Osteoblast (primary cell): ENCODE measurements around the gene MPPED1. TPM values are rescaled to one million over a fixed set of nuclear protein-coding genes. Genes with fewer than 3 reads are reported as not detected.

Experiments
- DNase-seq: peaks from one replicate; pipeline ENCODE4 v3.0.0; 2011; ENCODE audit warnings: low spot score, mixed read lengths; ENCODE audit not compliant: insufficient read length; ENCODE audit errors: missing footprints
- H2AFZ ChIP-seq: 2 replicates; pipeline ENCODE4 v1.6.0; 2011; ENCODE audit warnings: mild to moderate bottlenecking, low read length
- H3K27ac ChIP-seq: 2 replicates; pipeline ENCODE4 v1.5.1; 2011; ENCODE audit warnings: mild to moderate bottlenecking, low read depth, low read length, moderate library complexity
- H3K27me3 ChIP-seq: 2 replicates; pipeline ENCODE4 v1.6.0; 2012; ENCODE audit warnings: mild to moderate bottlenecking, control low read depth, inconsistent platforms, low read length, moderate library complexity; ENCODE audit not compliant: insufficient read depth
- H3K36me3 ChIP-seq: 2 replicates; pipeline ENCODE4 v1.5.1; 2011; ENCODE audit warnings: mild to moderate bottlenecking, low read length, control low read depth, moderate library complexity; ENCODE audit not compliant: insufficient read depth
- H3K4me1 ChIP-seq: 2 replicates; pipeline ENCODE4 v1.5.1; 2011; ENCODE audit warnings: mild to moderate bottlenecking, low read length, control low read depth, moderate library complexity; ENCODE audit not compliant: insufficient read depth
- H3K4me2 ChIP-seq: 2 replicates; pipeline ENCODE4 v1.6.0; 2011; ENCODE audit warnings: mild to moderate bottlenecking, low read length; ENCODE audit not compliant: insufficient read depth
- H3K4me3 ChIP-seq: fragments of 200-600 bp; sonication (generic); 3 replicates; pipeline ENCODE4 v1.5.1; 2012; ENCODE audit warnings: mild to moderate bottlenecking, low read length, inconsistent platforms; ENCODE audit not compliant: insufficient read depth
- H3K79me2 ChIP-seq: 2 replicates; pipeline ENCODE4 v1.6.0; 2012; ENCODE audit warnings: mild to moderate bottlenecking, low read length, control low read depth, inconsistent platforms; ENCODE audit not compliant: insufficient read depth
- H3K9me3 ChIP-seq: 2 replicates; pipeline ENCODE4 v1.5.1; 2011; ENCODE audit warnings: low read depth, low read length, control low read depth
- H4K20me1 ChIP-seq: 2 replicates; pipeline ENCODE4 v1.6.0; 2012; ENCODE audit warnings: mild to moderate bottlenecking, low read length, control low read depth; ENCODE audit not compliant: insufficient read depth
- CTCF ChIP-seq: IDR thresholded peaks from 2 replicates; pipeline ENCODE4 v1.5.1; 2011; ENCODE audit warnings: mild to moderate bottlenecking, low read depth, low read length, moderate library complexity; ENCODE audit errors: extremely low read depth
- total RNA-seq: library from RNA; depleted of rRNA; stranded (reverse); fragments of >200 nt; gene quantifications from 2 replicates; pipeline ENCODE4 v1.2.3, GENCODE V29; 2012

MPPED1 gene
- total RNA-seq, 1 donor = not detected

GRCh38 chr22:43424666-43425630 is 13.1 kb downstream of the MPPED1 start:
- Histone ChIP-seq H4K20me1 (no peaks in the 10 kb centered on the region), H2AFZ (no peak overlapping the region), H3K4me1 (no peaks in the 10 kb centered on the region), H3K27me3 (peaks cover 21% of the 10 kb centered on the region), H3K79me2 (no peaks in the 10 kb centered on the region), H3K9me3 (no peaks in the 10 kb centered on the region), H3K4me2 (no peak overlapping the region), H3K4me3 (no peak overlapping the region), H3K27ac (no peak overlapping the region), H3K36me3 (no peaks in the 10 kb centered on the region)
- no peak for DNase-seq
- TF ChIP-seq CTCF = no peak

- H3K4me2 ChIP-seq = no peak overlapping the region
- H2AFZ ChIP-seq = no peak overlapping the region
- peaks cover 21% of the 10 kb centered on the region for H3K27me3 ChIP-seq
- H4K20me1 ChIP-seq = no peaks in the 10 kb centered on the region
- TF ChIP-seq CTCF = no peak
- DNase-seq = no peak
- H3K4me3 ChIP-seq = no peak overlapping the region
- no peaks in the 10 kb centered on the region for H3K4me1 ChIP-seq
- H3K27ac ChIP-seq = no peak overlapping the region
- no peaks in the 10 kb centered on the region for H3K36me3 ChIP-seq
- no peaks in the 10 kb centered on the region for H3K9me3 ChIP-seq
- H3K79me2 ChIP-seq = no peaks in the 10 kb centered on the region
Measured at GRCh38 chr22:43425976-43426785, 14.4 kb downstream of the MPPED1 start.

- Histone ChIP-seq H3K36me3 (no peaks in the 10 kb centered on the region), H3K27me3 (peaks cover 21% of the 10 kb centered on the region), H3K27ac (no peak overlapping the region), H3K79me2 (no peaks in the 10 kb centered on the region), H3K9me3 (no peaks in the 10 kb centered on the region), H2AFZ (no peak overlapping the region), H4K20me1 (no peaks in the 10 kb centered on the region), H3K4me2 (no peak overlapping the region), H3K4me3 (no peak overlapping the region), H3K4me1 (no peaks in the 10 kb centered on the region)
- DNase-seq = no peak
- no peak for TF ChIP-seq CTCF
Measured at GRCh38 chr22:43426816-43427215, 15.0 kb downstream of the MPPED1 start.
